Measurements from ENCODE around the gene RPS17. TPM values are rescaled to one million over a fixed set of nuclear protein-coding genes. Genes with fewer than 3 reads are reported as not detected.
"Not testable (repeated sequence)": the region's sequence is repeated elsewhere in the genome, so short reads cannot be mapped to it uniquely, and the experiment has no call there.

Gene RPS17
- total RNA-seq, 1 donor from 2014 or later: 1,281 TPM

DNA sequence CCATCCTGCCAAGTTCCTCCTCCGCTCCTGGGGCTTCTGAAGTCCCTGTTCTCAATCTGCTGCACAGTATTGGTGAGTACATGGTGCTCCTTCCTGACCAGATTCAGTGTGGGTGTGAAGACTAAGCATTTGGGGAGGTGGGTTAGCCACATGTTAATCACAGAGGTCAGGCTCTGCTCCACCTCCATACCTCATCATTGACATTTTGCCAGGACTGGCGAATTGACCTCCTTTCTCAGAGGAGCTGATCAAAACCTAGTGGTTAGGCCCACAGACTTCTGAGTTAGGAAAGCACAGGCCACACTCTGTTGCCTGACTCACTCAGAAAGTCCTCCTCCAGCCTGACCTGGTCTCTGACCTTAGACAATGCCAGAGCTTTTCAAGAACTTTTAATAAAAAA is 8.4 kb upstream of the RPS17 start:
- no peak for DNase-seq (ENCODE audit: low spot score)

DNA sequence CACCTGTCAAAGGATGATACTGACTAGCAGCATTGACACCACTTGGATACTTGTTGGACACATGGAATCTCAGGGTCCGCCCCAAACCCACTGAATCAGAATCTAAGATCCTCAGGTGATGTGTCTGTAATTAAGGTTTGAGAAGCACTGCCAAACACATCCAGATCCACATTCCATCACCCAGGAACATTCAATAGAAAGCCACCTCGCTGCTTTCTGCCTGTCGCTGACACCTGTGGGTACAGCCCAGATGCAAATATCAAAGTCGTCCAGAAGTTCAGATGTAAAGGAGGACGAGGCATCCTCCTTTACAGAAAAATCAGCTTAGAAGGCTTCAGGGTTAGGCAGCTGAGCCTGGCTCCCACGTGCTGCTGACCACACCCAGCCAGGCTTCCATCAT is 5.2 kb upstream of the RPS17 start:
- no peak for DNase-seq (ENCODE audit: low spot score)

DNA sequence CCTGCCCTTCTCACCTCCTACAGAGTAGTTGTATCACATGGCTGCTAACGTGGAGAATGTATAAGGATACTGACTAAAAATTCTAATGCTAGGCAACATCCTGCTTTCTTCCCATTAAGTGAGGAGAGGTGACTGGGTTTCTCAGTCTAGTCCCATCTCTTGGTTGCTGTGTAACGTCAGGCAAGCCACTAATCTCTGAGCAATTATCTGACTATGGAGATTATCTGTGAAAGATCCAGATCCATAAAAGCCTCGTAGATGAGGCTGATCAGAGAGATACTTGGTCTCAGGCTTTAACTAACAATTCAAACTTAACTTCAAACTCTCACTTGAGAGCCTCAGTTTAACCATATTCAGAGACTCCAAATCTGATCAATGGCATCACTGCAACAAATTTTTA is 4.7 kb upstream of the RPS17 start:
- no peak for DNase-seq (ENCODE audit: low spot score)

DNA sequence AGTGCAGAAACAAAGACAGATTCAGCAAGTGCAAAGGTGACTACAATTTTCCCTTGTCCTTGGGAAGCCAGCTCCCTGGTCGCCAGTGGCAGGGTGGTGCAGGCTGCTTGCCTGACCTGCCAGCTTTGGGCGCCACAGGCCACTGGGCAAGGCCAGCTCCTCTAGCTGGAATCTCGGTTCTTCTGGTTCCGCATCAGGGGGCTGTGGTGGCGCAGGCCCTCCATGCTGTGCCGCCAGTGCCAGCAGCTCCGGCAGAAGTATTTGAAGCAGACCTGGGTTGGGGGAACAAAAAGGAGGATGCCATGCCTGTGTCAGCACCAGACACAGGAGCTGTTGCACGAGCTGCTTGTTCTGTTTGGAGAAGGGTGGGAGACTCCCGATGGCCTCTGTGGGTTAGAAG is 4.2 kb upstream of the RPS17 start:
- DNase-seq (ENCODE audit: low spot score): no peak

DNA sequence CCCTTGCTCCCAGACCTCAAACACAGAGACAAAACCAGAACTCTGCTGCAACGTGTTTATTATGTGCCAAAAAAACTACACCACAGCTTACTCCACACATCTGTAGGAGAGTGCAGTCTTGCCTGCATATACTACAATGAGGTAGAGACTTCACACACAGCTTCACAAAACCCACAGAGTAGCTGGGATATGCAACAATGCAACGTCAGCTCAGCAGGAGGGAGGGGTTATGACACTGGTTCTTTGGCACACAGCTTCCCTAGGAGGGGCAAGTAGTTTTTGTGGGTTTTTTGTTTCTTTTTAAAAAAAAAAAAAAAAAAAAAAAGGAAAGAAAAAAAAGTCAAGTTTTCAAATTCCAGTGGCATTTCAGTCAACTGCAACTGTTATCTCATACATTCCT is 2.9 kb upstream of the RPS17 start:
- no peak for DNase-seq (ENCODE audit: low spot score)

DNA sequence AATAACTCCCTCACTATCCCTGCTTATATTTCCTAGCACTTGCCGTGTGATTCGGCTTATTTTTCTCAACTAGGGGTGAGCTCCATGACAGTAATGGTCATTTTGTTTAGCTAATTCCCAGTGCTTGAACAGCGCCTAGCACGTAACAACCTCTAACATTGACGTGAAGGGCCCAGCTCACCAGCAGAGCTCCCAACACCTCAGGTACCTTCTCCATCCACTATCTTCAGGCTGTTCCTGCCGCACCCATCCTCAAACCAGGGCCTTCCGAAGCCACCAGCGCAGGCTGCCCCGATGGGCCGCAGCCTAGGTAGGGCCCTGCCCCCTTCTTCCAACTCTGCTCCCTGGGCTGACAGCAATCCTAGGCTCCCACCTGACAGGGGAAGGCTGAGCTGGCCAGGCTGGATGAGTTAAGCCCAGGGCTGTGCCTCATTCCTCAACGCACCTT is 751 bp upstream of the RPS17 start:
- DNase-seq (ENCODE audit: low spot score): no peak

DNA sequence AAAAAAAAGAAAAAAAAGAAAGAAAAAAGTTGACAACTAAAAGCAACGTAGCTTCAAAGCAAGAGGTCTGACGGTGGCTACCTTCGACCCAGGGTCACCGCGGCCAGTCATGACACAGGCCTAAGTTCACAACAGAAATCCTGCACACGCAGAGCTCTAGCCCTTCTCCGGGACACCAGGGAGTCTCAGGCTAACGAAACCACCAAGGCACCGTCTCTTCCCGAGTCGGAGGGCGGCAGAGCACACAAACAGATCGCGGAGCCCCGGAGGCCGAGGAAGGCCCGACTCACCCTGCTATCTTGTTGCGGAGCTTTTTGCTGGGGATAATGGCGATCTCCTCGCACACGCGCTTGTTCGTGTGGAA is 584 bp downstream of the RPS17 start:
- no peak for DNase-seq (ENCODE audit: low spot score)

DNA sequence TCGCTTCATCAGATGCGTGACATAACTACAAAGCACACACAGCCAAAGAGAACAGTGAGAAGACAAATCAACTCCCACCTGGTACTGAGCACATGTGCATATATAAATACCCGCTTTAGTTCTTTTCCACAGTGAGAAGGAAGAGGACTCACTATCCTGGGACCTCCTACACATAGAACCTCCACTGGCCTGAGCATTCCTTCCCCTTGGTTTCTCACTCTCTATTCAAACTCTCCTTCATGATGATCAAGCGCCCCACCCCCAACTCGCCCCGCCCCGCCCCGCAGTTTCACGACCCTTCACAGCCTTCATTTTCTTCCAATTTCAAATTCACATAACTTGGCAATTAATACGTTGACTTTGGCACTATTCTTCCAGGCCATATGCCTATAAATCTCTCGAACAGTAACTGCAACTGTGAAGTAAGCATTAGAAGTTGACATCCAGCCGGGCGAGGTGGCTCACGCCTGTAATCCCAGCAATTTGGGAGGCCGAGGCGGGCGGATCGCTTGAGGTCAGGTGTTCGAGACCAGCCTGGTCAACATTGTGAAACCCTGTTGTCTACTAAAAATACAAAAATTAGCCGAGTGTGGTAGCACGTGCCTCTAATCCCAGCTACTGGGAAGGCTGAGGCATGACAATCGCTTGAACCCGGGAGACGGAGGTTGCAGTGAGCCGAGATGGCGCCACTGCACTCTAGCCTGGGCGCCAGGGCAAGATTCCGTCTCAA is 1.1 kb downstream of the RPS17 start:
- DNase-seq (ENCODE audit: low spot score): no peak

DNA sequence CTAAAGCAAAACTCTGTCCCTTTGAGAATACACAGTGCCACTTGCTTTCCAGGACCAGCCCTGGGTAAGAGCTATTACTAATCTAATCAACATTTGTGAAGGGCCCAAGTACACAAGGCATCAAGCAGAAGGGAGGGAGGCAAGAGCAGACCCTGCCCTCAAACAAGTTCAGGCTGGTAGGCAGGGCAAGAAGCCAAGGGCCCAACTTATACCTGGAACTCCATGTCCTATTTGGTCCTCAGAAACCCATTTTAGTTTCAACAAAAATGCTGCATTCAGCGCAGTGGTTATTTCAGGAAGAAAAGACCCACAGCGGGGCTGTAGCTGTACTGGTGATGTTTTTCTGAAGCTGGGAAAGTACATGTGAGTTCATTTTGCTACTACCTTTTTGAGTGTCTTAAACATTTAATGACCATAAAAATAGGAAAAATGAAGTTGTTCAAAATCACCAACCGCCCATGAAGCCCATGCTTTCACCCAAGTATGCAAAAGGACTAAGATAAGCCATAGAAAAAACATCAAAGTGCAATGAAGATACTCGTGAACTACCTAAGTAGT is 2.8 kb downstream of the RPS17 start:
- DNase-seq (ENCODE audit: low spot score): no peak

DNA sequence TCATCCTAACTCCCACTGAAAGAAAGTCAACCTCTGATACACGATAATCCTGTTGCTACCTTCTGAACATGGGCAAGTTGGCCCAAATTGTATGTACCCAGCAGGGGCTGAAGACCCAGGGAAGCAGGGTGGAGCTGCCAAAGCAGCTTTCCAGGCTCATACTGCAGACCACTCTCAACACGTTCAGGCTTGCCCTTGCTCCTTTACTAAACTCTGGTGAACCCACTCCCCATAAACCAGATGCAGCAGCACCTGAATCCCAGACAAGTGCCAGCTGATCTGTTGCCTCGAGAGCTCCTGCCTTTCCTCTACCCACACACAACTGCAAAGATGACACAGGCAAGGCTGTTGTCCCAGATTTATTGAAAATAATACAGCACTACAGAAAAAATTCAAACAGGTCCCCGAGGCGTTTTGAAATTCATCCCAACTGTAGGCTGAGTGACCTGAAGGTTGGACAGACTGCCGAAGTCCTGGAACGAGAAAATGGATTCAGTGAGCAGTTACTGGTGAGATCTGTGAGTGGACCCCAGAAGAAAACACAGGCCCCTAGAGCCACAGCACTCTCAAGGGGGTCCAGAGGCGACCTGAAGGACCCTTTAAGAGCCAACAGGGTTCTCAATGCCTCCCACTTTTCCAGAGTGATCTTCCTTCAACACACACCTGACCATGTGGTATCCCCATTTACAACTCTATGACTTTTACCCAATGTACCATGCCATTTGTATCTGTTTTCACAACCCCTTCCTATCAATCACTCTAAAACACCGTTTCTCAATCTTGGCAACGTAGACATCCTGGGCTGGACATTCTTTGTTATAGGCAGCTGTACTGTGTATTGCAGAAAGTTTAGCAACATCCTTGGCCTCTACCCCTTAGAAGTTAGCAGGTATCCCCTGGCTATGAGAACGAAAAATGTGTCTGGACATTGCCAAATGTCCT is 3.6 kb downstream of the RPS17 start:
- DNase-seq (ENCODE audit: low spot score): no peak

DNA sequence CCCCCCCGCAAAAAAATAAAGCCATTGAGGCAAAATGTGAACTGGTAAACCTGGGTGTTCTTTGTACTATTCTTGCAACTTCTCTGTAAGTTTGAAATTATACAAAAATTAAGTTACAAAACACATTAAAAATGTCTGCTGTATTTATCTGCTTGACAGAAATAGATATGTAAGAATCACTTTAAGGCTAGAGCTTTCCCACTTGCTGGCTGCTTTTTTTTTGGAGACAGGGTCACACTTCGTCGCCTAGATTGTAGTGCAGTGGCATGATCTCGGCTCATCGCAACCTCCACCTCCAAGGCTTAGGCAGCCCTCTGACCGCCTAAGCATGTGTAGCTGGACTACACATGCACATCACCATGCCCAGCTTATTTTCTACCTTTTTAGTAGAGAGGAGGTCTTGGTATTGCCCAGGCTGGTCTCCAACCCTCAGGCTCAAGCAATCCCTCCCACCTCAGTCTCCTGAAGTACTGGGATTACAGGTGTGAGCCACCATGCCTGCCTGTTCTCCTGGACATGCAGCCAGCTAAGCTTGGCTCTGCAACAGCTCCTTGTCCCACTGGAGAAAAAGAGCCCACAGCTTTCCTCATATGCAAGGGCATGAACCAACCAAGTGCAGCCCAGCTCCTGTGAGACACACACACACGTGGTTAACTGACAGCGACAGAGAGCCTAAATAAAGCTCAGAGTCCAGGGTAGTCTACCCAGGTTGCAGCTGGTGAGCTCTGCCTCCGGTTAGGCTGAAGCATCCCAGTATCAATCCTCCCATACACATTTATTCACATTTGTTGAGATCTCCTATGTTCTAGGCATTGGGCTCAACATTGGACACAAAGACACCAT is 4.5 kb downstream of the RPS17 start:
- DNase-seq (ENCODE audit: low spot score): no peak

DNA sequence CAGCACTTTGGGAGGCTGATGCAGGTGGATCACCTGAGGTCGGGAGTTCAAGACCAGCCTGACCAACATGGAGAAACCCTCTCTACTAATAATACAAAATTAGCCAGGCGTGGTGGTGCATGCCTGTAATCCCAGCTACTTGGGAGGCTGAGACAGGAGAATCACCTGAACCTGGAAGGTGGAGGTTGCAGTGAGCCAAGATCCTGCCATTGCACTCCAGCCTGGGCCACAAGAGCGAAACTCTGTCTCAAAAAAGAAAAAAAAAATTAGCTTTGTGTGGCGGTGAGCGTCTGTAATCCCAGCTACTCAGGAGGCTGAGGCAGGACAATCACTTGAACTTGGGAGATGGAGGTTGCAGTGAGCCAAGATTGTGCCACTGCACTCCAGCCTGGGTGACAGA is 5.1 kb downstream of the RPS17 start:
- DNase-seq (ENCODE audit: low spot score): not testable (repeated sequence)

DNA sequence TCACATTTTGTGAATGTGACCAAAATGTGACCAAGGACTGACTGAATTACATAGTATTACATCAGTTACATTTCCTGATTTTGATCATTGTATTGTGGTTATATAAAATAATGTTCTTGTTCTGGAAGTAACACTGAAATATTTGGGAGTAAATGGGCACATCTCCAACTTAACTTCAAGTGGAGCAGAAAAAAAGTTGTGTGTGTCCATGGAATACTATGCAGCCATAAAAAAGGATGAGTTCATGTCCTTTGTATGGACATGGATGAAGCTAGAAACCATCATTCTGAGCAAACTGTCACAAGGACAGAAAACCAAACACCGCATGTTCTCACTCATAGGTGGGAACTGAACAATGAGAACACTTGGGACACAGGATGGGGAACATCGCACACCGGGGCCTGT is 5.8 kb downstream of the RPS17 start:
- not testable (repeated sequence) for DNase-seq (ENCODE audit: low spot score)

DNA sequence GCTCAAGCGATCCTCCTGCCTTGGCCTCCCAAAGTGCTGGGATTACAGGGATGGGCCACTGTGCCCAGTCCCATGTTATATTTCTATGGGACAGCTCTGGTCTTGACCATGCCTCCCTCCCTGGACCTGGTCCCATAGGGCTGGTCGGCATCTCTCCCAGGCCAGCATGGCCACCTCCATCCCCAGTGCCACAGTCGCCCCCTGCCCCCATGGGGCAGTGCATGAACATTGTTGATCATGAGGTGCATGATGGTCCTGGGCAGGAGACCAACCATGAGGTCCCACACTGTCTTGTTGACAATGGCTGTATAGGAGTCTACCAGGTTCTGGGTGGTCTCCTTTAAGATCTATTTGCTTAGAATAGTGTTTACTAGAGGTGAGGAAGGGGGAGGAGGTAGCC is 6.5 kb downstream of the RPS17 start:
- DNase-seq (ENCODE audit: low spot score): no peak

DNA sequence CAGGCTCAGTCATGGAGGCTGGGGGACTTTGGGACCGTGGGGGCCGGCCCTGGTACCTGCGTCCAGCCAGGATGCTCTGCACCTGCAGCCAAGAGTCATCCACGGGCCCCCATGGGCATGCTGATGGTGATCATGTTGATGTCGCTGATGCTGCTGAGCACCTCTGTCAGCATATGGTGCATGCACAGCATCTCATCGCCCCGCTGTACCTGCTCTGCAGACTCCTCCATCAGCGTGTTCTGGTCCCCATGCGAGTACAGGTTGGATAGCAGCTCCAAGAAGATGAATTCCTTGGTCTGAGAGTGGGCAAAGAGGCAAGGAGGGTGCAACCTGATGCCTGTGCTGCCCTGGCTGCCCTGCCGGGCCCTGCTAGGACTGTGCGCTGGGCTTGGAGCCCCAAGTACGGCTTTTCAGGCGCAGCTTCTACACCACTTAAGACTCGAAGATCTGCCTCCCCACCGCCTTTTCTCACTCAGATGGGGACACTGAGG is 7.2 kb downstream of the RPS17 start:
- no peak for DNase-seq (ENCODE audit: low spot score)

DNA sequence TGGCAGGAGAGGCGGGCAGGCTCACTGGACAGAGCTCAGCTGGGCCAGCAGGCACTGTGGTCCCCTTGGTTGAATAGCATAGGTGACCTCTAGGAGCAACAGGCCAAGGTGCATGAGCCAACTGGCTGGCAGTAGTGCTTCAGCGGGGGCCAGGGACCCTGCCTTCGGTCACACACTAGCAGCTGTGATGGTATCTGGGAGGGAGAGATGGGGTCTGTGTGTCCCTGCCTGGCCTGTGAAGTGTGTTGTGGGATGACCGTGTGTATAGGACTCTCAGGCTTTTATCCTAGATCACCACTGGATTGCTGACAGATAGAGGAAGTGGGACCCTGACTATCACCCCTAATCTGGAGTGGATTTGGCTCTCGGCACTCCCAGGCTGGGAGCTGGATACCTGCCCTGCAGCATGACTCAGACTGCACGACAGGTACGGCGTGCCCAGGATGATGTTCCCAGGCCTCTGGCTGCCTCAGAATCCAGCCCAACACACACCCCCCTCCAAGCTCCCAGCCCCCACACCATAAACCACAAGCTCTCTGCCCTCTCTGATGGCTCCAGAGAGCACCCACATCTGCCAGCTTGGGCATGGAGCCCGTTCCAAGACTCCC is 7.8 kb downstream of the RPS17 start:
- DNase-seq (ENCODE audit: low spot score): no peak

DNA sequence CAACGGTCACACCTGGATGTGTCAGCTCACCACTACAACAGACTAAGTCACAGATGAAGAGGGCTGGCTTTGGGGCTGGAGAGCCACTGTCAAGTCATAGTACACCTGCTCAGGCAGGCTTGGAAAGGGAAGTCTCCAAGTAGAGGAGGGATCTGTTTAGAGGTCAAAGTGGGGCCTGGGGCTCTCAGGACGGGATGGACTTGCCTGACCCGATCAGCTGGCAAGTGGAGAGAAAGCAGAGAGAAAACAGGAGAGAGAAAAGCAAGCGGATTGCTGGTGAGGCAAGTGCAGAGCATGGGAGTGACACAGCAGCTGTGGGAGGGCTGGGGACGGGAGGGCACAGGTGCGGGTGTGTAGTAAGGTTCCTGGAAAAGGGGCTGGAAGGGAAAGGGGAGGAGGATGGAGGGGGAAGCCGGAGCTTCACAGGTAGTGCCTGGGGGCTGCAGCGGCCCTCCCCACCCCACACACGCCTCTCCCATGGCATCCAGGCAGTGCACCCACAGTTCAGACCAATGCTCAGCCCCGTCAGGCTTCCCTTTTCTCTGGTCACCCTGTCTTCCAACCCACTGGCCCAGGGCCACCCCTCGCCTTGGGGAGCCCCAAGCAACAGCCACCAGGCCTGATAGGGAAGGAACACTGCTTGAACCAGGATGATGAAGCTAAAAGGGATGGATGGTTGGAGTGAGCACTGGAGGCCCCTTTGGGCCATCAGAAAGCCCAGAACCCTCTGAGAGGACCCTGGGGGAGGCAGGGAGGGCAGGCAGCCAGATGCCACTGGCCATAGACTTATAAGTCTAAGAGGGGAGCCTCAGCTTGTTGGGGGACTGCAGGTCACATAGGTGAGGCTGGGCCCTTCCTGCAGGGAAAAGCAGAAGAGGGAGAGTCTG is 8.5 kb downstream of the RPS17 start:
- DNase-seq (ENCODE audit: low spot score): no peak

DNA sequence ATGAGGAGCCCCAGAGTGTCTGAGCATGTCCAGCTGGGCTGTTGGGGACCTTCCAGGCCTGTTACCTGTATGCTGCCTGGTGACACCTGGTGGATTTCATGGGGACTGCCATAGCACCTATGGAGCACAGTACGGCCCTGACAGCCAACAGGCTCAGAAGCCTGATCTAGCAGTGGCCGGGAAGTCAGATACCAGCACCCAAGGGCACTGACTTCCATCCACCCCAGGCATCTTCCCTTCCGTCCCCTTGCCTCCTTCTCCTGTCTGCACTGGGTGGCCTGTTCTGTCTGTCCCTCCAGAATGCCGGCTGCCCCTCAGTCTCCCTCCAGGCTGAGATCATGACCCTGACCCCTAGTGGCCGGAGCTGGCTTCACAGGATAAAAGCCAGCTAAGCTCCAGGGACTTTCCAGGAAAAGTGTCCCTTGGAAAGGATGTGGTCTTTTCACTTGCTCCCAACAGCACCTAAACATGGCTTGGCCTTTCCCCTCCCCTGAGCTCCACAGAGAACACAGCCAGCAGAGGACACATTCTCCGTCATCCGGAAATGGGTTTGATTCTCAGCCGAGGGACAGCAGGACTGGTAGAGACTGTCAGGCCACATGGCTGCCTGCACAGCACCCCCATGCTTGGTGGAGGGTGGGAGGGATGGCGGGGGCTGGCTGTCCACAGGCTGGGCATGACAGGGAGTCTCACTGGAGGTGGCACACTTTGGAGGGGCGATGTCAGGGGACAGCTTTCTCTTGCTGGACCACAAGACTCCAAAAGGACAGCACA is 9.5 kb downstream of the RPS17 start:
- no peak for DNase-seq (ENCODE audit: low spot score)

DNA sequence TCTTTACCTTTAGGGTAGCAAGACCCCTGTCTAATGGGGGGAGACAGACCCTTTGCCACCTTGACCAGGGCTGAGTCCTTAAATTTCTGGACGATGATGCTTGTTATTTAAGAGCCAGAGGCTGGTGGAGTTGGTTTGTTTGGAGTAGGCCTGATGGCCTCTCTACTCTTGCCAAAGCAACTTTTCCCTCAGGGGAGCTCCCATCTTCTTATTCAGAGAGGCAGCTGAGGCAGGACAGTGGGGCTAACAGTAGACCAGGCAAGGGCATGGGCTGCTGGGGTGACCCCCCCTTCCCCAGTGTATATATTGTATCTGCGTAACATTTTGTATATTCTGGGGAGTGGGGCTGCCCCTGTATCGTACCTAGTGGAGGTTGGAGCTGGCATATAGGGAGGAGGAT is 10.3 kb downstream of the RPS17 start:
- no peak for DNase-seq (ENCODE audit: low spot score)
